Sigmoid colon (tissue), 4 donors: Measurements from ENCODE around the gene HACD4.

ENCODE experiments used
- CTCF ChIP-seq, 4 experiments: fragments of 450-650 bp in 3 of 4; fragments of 200-600 bp in 1 of 4; IDR thresholded peaks; one replicate each; pipeline ENCODE4 v1.5.1; 2016 to 2019; ENCODE audit warnings: antibody characterized with exemption in 4 of 4, mild to moderate bottlenecking in 3 of 4, moderate library complexity in 2 of 4
- POLR2AphosphoS5 ChIP-seq, 4 donors: sonication (generic); formaldehyde crosslinking; IDR thresholded peaks; one replicate each; pipeline ENCODE4 v1.6.1; 2017; ENCODE audit warnings: antibody characterized with exemption in 4 of 4

- TF ChIP-seq CTCF (IDR thresholded peaks at IDR 0.05) (no peak), POLR2AphosphoS5 (IDR thresholded peaks at IDR 0.05) (no peak)
These were observed 46.3 kb upstream of the HACD4 start, which contains the start of gene IFNB1 for GRCh38 chr9:21077781-21078180.
